Suprapubic skin (tissue), 3 donors: ENCODE measurements around the gene MOCS2.

ENCODE experiments used
- POLR2A ChIP-seq, 2 donors: fragments of 450-650 bp; IDR thresholded peaks; one replicate each; pipeline ENCODE4 v1.6.1; 2017; ENCODE audit warnings: antibody characterized with exemption in 2 of 2, mild to moderate bottlenecking in 2 of 2, moderate library complexity in 2 of 2
- TF ChIP-seq, protein P1 (sequence below), 2 donors: fragments of 200-600 bp in 1 of 2; fragments of 450-650 bp in 1 of 2; sonication (generic) in 1 of 2; IDR thresholded peaks; one replicate each; pipeline ENCODE4 v1.5.1; 2016 to 2019; ENCODE audit warnings: antibody characterized with exemption in 2 of 2, mild to moderate bottlenecking in 1 of 2, moderate library complexity in 1 of 2

DNA sequence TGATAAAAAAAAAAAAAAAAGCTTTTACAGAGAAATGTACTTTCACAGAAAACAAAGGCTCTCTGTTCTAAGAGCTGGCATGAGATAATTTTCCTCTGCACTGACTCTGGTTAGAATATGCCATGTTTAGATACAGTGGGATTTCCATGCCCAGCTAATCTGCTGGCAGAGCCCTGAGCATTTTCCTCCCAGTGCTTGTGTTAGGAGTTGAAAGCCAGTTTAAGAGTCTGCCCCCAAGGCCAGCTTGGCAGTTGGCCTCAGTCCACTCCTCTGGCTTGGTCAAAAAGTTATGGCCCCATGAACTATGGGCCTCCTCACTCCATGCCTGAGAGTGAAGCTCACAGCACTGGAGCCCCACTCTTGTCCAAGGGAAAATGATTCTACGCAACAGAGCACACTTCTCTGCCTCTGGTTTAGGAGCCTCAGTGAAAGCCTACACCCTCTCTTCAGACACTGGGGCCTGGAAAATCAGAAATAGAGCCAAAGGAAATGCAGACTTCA lies 21.9 kb downstream of the MOCS2 start:
- TF ChIP-seq, protein P1, sequence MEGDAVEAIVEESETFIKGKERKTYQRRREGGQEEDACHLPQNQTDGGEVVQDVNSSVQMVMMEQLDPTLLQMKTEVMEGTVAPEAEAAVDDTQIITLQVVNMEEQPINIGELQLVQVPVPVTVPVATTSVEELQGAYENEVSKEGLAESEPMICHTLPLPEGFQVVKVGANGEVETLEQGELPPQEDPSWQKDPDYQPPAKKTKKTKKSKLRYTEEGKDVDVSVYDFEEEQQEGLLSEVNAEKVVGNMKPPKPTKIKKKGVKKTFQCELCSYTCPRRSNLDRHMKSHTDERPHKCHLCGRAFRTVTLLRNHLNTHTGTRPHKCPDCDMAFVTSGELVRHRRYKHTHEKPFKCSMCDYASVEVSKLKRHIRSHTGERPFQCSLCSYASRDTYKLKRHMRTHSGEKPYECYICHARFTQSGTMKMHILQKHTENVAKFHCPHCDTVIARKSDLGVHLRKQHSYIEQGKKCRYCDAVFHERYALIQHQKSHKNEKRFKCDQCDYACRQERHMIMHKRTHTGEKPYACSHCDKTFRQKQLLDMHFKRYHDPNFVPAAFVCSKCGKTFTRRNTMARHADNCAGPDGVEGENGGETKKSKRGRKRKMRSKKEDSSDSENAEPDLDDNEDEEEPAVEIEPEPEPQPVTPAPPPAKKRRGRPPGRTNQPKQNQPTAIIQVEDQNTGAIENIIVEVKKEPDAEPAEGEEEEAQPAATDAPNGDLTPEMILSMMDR (IDR thresholded peaks at IDR 0.05), result no peak
- TF ChIP-seq POLR2A (IDR thresholded peaks at IDR 0.05), result no peak
